GM13977 (cell line): Measurements from ENCODE around the gene PRKCA.
"Not testable (repeated sequence)": the region's sequence is repeated elsewhere in the genome, so short reads cannot be mapped to it uniquely, and the experiment has no call there.

ENCODE experiments used
- DNase-seq: peaks from one replicate; pipeline ENCODE4 v3.0.0; 2012; ENCODE audit warnings: low spot score
- in situ Hi-C: fragments of 300-500 bp; cut with MboI; formaldehyde crosslinking; loops from one replicate; pipeline ENCODE4 v1.12.0; 2022; ENCODE audit warnings: low sequenced_read_pairs, low pct_unique_long_range_greater_than_20kb, mixed read lengths, inconsistent platforms; ENCODE audit not compliant: unreplicated experiment
- TF ChIP-seq, protein P1 (sequence below): IDR thresholded peaks from 2 replicates; pipeline ENCODE4 v1.5.1; 2012; ENCODE audit warnings: mild to moderate bottlenecking, control low read depth; ENCODE audit not compliant: insufficient read depth; ENCODE audit errors: extremely low read depth, missing control alignments

Gene PRKCA

GRCh38 chr17:66283971-66284370 is 18.4 kb upstream of the PRKCA start:
- TF ChIP-seq, protein P1, sequence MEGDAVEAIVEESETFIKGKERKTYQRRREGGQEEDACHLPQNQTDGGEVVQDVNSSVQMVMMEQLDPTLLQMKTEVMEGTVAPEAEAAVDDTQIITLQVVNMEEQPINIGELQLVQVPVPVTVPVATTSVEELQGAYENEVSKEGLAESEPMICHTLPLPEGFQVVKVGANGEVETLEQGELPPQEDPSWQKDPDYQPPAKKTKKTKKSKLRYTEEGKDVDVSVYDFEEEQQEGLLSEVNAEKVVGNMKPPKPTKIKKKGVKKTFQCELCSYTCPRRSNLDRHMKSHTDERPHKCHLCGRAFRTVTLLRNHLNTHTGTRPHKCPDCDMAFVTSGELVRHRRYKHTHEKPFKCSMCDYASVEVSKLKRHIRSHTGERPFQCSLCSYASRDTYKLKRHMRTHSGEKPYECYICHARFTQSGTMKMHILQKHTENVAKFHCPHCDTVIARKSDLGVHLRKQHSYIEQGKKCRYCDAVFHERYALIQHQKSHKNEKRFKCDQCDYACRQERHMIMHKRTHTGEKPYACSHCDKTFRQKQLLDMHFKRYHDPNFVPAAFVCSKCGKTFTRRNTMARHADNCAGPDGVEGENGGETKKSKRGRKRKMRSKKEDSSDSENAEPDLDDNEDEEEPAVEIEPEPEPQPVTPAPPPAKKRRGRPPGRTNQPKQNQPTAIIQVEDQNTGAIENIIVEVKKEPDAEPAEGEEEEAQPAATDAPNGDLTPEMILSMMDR = no peak
- in situ Hi-C loops = no loop called here

DNA sequence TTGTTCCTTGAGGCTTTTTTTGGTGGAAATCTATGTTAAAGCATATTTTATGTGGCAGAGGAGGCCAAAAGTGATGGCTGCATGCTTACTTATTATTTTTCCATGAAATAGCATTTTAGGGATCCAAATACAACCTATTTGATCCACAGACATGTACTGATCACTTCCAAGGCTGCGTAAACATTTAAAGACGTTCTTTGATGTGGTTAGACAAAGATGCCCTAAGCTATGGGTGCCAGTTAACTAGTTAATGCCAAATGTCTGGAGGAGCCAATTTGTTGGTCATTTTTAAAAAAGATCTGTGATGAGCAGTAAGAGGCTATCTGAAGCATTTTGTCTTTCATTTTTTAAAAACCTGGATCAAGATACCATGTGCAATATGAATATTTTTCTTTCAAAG is 17.3 kb upstream of the PRKCA start:
- in situ Hi-C loops = no loop called here
- TF ChIP-seq, protein P1 = no peak
- no peak for DNase-seq

More at GRCh38 chr17:66283971-66284370, 18.4 kb upstream of the PRKCA start:
- no peak for DNase-seq

DNA sequence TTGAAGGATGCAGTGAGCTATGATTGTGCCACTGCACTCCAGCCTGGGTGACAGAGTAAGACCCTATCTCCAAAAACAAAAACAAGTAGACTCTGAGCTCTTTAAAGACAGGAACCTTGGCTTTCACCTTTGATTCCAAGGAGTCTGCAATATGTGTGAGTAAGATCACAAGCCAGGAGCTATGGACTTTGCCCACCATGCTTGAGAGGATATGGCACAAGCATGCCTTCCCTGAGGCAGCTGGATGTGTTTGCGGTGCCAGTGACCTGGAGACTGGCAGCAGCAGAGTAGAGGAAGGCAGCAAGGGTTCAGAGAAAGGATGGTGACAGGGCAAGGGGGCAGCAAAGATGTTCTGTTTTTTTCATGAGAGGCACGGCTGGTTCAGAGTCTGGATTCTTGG is 14.5 kb upstream of the PRKCA start:
- TF ChIP-seq, protein P1 = no peak
- no peak for DNase-seq
- in situ Hi-C loops = no loop called here

GRCh38 chr17:66290101-66290722 is 12.2 kb upstream of the PRKCA start:
- DNase-seq = no peak
- in situ Hi-C loops = no loop called here
- TF ChIP-seq, protein P1 = peak; percentile 8

GRCh38 chr17:66292353-66292752 is 10.1 kb upstream of the PRKCA start:
- TF ChIP-seq, protein P1 = no peak
- in situ Hi-C loops = no loop called here
- no peak for DNase-seq

GRCh38 chr17:66296289-66296725 is 6.1 kb upstream of the PRKCA start:
- TF ChIP-seq, protein P1 = no peak
- no peak for DNase-seq
- in situ Hi-C loops = no loop called here

- in situ Hi-C loops, DNase-seq: not testable (repeated sequence)
Observed at GRCh38 chr17:66297443-66297842, 5.0 kb upstream of the PRKCA start.
